GM18499 (cell line): Measurements from ENCODE around the gene PSG7.
"Not testable (repeated sequence)": the region's sequence is repeated elsewhere in the genome, so short reads cannot be mapped to it uniquely, and the experiment has no call there.

Experiments used
- ATAC-seq: cut with Tn5 transposase; IDR thresholded peaks from one replicate; pipeline ENCODE4 v1.9.1; 2021; ENCODE audit warnings: moderate number of reproducible peaks; ENCODE audit not compliant: insufficient read depth, unreplicated experiment

PSG7 gene

DNA sequence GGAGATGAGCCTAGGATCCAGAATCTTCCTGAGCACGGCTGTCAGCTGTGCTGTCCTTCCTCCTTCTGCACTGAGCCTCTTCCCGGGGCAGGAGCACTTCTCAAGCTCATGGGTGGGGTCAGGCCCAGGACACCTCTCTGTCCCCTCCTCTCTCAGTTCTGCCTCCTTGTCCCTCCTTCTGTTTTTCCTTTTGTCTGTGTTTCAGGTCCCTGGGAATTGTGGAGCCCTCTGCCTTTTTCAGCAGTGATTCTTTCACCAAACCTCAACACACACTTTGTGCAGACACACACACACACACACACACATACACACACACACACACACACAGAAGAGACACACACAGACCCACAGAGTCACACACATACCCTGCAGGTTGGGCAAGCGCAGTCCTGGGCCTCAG lies at the start of gene PSG7:
PSG7 (minus strand) TSS at position 101 of the 400 bp plus-strand sequence. CDS start 131 bp downstream, outside the sequence.
- not testable (repeated sequence) for ATAC-seq

DNA sequence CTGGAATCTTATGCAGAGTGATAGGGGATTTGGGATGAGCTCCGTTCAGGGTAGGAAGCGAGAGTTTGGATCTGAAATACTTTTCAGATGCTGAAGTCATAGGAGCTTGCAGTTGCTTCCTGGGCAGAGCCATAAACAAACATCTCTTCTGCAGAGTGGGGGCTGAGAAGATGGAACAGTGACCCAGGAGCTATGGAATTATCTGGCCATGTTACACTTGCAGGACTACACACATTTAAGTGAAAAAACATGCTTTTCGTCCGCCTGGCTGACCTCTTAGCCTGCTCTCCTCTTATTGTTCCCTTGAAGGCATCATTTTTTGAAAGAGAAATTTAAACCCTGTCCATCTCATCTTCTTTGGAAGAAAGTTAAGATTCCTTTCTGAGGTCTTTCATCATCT lies 48.6 kb upstream of the PSG7 start:
- ATAC-seq, result no peak

DNA sequence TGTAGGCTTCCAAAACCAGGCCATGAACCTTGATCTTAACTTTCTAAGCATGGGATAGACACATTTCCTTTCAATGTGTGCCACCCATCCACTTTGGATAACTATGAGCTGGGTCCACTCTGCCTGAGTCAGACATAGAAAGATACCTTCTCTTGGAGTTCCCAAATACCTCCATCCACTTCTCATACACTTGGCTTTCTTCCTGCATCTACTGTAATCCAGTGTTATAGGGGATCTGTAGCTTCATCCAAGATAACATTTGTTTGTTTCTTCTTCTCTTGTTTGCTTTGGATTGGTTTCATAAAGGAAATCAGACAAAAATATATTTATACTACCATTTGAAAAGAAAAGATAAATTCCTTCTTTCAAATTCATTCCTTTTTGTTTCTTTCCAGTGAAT lies 45.1 kb upstream of the PSG7 start:
- ATAC-seq, result not testable (repeated sequence)

DNA sequence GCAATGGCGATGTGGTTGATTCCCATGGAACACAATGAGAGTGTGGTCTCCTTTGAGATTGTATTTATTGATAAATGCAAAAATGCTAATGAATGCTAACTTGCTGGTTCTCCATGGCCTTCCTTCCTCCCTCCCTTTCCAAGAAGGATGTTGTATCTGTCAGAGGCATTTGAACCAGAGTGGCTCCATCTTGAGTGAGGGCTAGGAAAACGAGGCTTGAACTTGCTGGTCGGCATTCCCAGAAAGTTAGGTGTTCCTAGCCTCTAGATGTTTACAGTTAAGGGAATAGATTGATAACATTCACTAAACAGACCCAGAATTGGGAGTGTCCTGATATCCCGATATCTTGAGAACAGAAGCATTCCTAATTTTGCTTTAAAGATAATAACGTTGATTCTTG lies 34.4 kb upstream of the PSG7 start:
- not testable (repeated sequence) for ATAC-seq

DNA sequence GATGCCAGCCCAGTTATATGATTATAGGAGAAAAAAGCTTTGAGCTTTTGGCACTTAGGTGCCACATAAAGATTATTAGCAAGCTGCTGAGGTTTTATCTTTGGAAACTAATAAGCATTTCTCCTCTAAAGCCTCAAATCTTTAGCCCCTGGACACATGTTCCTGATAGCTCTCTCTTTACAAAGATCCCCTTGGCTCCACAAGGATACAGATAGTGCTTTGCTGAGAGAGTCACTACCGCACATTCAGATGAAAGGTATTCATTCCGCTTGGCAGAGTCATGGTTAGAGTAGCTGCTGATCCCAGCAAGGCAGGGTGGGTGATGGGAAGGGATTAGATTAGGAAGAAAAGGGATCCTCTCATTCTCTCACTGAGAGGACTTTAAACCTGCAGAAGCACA lies 28.2 kb upstream of the PSG7 start:
- ATAC-seq, result no peak

- no peak for ATAC-seq
Observed at GRCh38 chr19:42961119-42961518, 24.1 kb upstream of the PSG7 start.

- ATAC-seq, result not testable (repeated sequence)
Observed at GRCh38 chr19:42952126-42952525, 15.1 kb upstream of the PSG7 start.

- not testable (repeated sequence) for ATAC-seq
Observed at GRCh38 chr19:42951476-42951875, 14.5 kb upstream of the PSG7 start.

- ATAC-seq, result no peak
Observed at GRCh38 chr19:42942187-42942789, 5.3 kb upstream of the PSG7 start.

DNA sequence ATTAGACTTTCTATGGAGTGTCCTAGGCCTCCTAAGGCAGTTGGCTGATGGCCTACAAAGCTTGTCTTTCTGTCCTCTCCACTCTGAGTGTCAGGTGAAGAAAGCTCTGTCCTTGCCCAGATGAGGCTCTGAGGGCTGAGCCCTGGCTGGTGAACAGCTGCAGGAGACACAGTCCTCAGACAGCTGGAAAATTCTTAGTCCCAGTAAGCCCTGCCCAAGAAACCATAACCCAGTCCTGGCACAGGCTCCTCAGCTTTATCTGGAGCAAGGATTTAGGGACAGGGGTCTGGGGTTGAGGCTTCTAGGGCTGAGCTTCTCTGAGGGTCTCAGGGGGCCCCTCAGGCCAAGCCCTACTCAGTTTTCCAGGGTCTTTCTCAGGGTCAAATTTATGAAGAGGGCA lies 2.3 kb downstream of the PSG7 start:
- not testable (repeated sequence) for ATAC-seq

- ATAC-seq, result not testable (repeated sequence)
Observed at GRCh38 chr19:42934183-42934582, 2.8 kb downstream of the PSG7 start.

- ATAC-seq, result not testable (repeated sequence)
Observed at GRCh38 chr19:42933412-42933811, 3.6 kb downstream of the PSG7 start.

DNA sequence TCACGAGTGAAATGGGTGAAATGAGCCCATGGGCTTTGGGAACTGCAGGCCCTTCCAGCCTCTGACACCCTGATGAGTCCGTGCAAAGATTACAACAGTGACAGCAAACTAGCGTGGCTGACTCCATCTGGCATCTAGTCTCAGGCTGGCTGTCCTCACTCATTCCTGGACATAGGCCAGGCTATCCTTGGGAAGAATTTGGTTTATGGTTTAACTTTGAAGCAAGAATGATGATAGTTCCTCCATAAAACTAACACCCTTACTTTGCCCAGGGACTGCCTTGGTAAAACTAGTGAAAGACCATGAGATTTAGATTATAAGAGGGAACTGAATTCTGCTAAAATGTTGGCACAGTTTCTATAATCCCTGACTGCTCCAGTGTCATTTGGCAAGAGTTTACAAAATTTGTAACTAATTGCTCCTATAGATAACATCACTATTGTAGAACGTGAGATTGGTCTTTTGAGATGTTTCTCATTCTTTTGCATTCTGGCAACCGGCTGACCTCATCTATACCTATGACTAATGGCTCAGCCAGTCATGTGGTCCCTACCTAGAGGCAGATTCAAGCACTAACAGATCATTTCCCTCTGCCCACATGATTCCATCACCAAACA lies 4.4 kb downstream of the PSG7 start:
- not testable (repeated sequence) for ATAC-seq

DNA sequence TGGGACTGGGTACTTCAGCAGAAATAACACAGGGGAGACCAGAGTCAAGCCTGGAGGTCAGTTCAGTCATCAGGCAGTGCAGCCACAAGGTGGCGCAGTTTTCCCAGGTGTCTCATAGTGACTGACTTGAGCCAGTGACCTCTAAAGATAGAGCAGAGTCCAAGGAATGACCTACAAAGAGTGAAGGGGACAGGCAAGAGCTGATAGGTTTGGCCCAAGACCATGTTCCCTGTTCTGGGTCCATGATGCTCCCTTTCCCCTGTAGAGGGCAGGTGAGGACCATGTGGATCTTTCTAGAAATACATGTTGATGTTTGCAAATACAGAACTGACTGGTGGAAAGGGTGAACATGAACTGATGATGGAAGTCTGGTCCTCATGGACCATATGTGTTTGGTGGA lies 6.8 kb downstream of the PSG7 start:
- ATAC-seq, result not testable (repeated sequence)

- ATAC-seq, result no peak
Observed at GRCh38 chr19:42928896-42929295, 8.1 kb downstream of the PSG7 start.

- no peak for ATAC-seq
Observed at GRCh38 chr19:42926781-42927180, 10.2 kb downstream of the PSG7 start.

- not testable (repeated sequence) for ATAC-seq
Observed at GRCh38 chr19:42923106-42923505, 13.9 kb downstream of the PSG7 start.

DNA sequence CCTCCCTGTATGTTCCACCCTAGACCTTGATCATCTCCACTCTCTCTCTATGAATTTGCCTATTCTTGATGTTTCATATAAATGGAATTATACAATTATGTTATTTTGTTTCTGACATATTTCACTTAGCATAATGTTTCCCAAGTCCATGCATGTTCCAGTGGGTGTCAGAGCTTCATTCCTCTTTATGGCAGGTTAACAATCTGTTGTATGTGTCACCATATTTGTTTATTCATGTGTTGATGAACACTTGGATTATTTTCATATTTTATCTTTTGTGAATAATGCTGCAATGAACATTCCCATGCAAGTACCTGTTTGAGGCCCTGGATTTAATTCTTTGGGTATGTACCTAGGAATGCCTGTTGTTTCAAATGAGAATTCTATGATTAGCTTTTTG lies 16.0 kb downstream of the PSG7 start:
- ATAC-seq, result not testable (repeated sequence)

DNA sequence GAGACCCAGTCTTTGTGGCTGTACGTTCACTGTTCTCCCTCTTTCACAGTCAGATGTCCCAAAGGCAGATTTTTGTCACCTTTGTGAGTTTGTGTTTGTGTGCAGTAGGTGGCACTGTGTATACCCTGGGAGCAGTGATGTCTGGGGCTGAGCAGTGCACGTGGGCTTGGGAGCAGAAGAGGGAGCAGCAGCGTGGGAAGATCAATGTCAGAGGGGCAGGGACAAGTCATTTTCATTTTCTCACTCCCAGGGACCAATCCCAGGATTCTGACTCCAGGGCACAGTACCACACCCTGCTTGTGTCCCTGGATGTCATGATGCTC lies 17.3 kb downstream of the PSG7 start:
- ATAC-seq, result no peak

DNA sequence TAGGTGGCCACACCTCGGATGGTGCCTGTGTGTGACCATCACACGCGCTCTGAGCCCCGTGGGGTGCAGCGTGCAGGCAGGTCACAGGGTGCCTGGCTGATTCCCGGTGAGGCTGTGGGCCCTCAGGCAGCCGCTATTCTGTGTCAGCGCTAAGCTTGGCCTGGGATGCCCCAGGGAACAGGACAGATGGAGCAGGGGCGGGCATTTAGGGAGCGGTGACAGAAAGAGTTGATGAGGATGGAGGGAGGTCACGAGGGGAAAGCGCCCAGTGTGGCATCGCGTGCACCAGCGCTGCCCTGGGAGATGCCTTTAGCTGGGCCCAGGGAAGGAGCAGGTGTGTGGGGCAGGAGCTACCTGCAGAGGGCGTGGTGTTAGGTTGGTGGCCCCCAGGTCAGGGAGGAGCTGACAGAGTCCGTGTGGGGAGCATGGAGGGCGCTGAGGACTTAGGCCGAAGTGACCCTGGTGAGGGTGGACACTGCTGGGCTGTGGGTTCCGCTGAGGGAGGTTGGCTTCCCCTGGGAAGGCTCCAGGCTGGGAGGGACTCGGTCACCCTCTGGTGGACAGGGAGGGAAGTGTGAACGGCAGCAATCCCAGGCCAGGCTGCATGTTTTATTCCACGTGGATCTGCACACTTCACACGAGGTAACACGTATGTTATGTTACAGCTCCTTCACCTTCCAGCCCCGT lies 17.8 kb downstream of the PSG7 start:
- not testable (repeated sequence) for ATAC-seq

DNA sequence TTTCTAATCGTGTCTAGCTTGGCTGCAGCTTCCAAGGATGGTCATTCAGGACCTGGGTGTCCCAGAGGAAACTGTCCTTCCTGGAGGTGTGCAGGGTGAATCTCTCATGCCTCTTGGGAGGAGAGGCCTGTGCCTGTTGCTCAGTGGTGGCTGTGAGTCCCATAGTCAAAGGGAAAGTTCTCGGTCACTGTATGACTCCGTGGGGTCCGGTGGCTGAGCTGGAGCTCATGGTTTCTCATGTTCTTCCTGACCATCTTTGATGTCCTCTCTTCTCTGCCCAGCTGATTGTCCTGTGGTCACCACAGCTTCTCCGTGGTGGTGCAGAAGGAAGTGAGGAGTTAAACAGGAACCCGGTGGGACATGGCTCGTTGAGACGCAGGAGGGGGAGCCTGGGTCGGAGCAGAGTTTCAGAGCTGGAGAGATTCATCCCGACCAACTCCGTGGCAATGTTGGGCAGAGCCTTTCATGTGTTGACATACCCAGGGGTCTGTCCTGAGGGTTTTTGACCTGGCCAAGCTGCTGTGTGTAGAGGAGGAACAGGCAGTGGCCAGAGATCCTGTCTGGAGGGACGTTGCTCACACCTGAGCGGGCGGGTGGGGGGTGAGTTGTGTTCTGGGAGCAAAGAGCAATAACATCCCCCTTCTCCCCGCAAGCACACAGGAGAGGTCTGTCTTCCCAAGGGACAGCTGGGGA lies 18.5 kb downstream of the PSG7 start:
- ATAC-seq, result not testable (repeated sequence)
